ENCODE measurements around the gene RPS29. TPM values are rescaled to one million over a fixed set of nuclear protein-coding genes. Genes with fewer than 3 reads are reported as not detected.

Gene RPS29
- 1,682 and 1,877 TPM in 2 replicates for total RNA-seq (ENCODE audit: low replicate concordance)

GRCh38 chr14:49585803-49586672 lies at the start of gene RPS29:
RPS29 (minus strand) TSS chr14:49586380; CDS start chr14:49586346, 34 bp downstream.

GRCh38 chr14:49634547-49635334 lies 48.6 kb upstream of the RPS29 start, which contains the start of gene DNAAF2:
DNAAF2 (minus strand) TSS chr14:49635244; CDS start chr14:49635149, 95 bp downstream.

GRCh38 chr14:49620182-49621113 lies 34.3 kb upstream of the RPS29 start, which contains the start of the genes MGAT2 and RPL36AL:
MGAT2 (plus strand) TSS chr14:49620799; CDS start chr14:49621269, 470 bp downstream.
RPL36AL (minus strand) TSS chr14:49620626; CDS start chr14:49619104, 1,522 bp downstream.

GRCh38 chr14:49598485-49599300 lies 12.5 kb upstream of the RPS29 start, which contains the start of gene LRR1:
LRR1 (plus strand) TSS chr14:49598940; CDS start chr14:49599021, 81 bp downstream.

Other genes with a start within 250 kb of the RPS29 start
- gene LRR1, start 12.6 kb upstream of the RPS29 start, total RNA-seq (ENCODE audit: low replicate concordance), result 6.0 and 12.6 TPM in 2 replicates
- gene RPL36AL, start 34.2 kb upstream of the RPS29 start, total RNA-seq (ENCODE audit: low replicate concordance), result 297 and 551 TPM in 2 replicates
- gene MGAT2, start 34.4 kb upstream of the RPS29 start, total RNA-seq (ENCODE audit: low replicate concordance), result 30.1 and 73.6 TPM in 2 replicates
- 3.5 and 8.9 TPM in 2 replicates for gene DNAAF2, start 48.9 kb upstream of the RPS29 start, total RNA-seq (ENCODE audit: low replicate concordance)
- 4.9 and 5.3 TPM in 2 replicates for gene POLE2, start 101.8 kb upstream of the RPS29 start, total RNA-seq (ENCODE audit: low replicate concordance)
- 2.9 and 9.4 TPM in 2 replicates for gene KLHDC1, start 106.7 kb upstream of the RPS29 start, total RNA-seq (ENCODE audit: low replicate concordance)
- gene KLHDC2, start 181.8 kb upstream of the RPS29 start, total RNA-seq (ENCODE audit: low replicate concordance), result 79.9 and 106 TPM in 2 replicates

All from smooth muscle cell of the coronary artery (primary cell).